K562 (cell line): ENCODE data around the gene TRPV5. TPM values are rescaled to one million over a fixed set of nuclear protein-coding genes. Genes with fewer than 3 reads are reported as not detected.

Experiments used
- ARID3A ChIP-seq: IDR thresholded peaks from 2 replicates; pipeline ENCODE4 v1.6.1; 2012; ENCODE audit warnings: low read depth, low read length, improper control_type of control experiment, borderline replicate concordance
- HNRNPLL ChIP-seq: fragments of 200-400 bp; formaldehyde crosslinking; IDR thresholded peaks from 2 replicates; pipeline ENCODE4 v1.6.1; 2017; ENCODE audit warnings: low read length, low read depth, mild to moderate bottlenecking; ENCODE audit not compliant: poor library complexity, severe bottlenecking
- IFI16 ChIP-seq: fragments of 250-450 bp; sonication (Bioruptor Pico); IDR thresholded peaks from 2 replicates; pipeline ENCODE4 v2.1.2; 2022; ENCODE audit warnings: mild to moderate bottlenecking, inconsistent platforms
- NCOR1 ChIP-seq: fragments of 450-650 bp; IDR thresholded peaks from 2 replicates; pipeline ENCODE4 v1.6.1; 2016; ENCODE audit warnings: mild to moderate bottlenecking, moderate library complexity
- SAFB2 ChIP-seq: fragments of 200-400 bp; formaldehyde crosslinking; IDR thresholded peaks from 2 replicates; pipeline ENCODE4 v1.6.1; 2018; ENCODE audit warnings: borderline replicate concordance, low read length, low read depth, moderate library complexity; ENCODE audit not compliant: severe bottlenecking
- U2AF2 ChIP-seq: fragments of 200-400 bp; formaldehyde crosslinking; optimal IDR thresholded peaks from 2 replicates; pipeline ENCODE3; 2017; ENCODE audit warnings: low read depth, mild to moderate bottlenecking, low read length
- ZNF668 ChIP-seq: fragments of 250-450 bp; sonication (Bioruptor Pico); IDR thresholded peaks from 2 replicates; pipeline ENCODE4 v1.8.0; 2022; ENCODE audit warnings: mild to moderate bottlenecking, inconsistent platforms
- ZNF830 ChIP-seq: fragments of 250-450 bp; sonication (Bioruptor Pico); IDR thresholded peaks from 2 replicates; pipeline ENCODE4 v1.5.0; 2021; ENCODE audit warnings: mild to moderate bottlenecking
- polyA plus RNA-seq, 8 experiments: library from polyadenylated mRNA; depleted of rRNA in 4 of 8; stranded (reverse) in 5 of 8; unstranded in 3 of 8; fragments of >200 nt; fragmentation: Nextera tagmentation in 2 of 8; fragmentation: Illumina TruSeq in 1 of 8; extraction: Ambion mirVana in 2 of 8; extraction: Trizol in 1 of 8; gene quantifications; 2 replicates each; pipeline versions ENCODE4 v1.2.1 to v1.2.3, GENCODE V29; 2011 to 2014; ENCODE audit warnings: inconsistent platforms in 1 of 8, missing spikeins in 1 of 8
- total RNA-seq, 7 experiments: library from RNA; depleted of rRNA in 6 of 7; stranded (reverse); fragments of >200 nt in 6 of 7; fragmentation: Illumina TruSeq in 2 of 7; extraction: Trizol in 2 of 7; gene quantifications; 2 replicates each; pipeline versions ENCODE4 v1.2.1 to v1.2.3, GENCODE V29; 2011 to 2021; ENCODE audit warnings: low replicate concordance in 1 of 7
- TF ChIP-seq, protein P1 (sequence below): sonication (generic); formaldehyde crosslinking; IDR thresholded peaks from 2 replicates; pipeline ENCODE4 v1.8.0; 2023; ENCODE audit warnings: missing genetic modification reagents, mild to moderate bottlenecking, borderline replicate concordance
- TF ChIP-seq, protein P2 (sequence below): sonication (generic); formaldehyde crosslinking; IDR thresholded peaks from 2 replicates; pipeline ENCODE4 v1.8.0; 2022; ENCODE audit warnings: mild to moderate bottlenecking, missing genetic modification reagents
- TF ChIP-seq, protein P3 (sequence below): fragments of 450-650 bp; IDR thresholded peaks from 2 replicates; pipeline ENCODE4 v1.6.1; 2016; ENCODE audit warnings: missing biosample characterization, missing genetic modification characterization
- TF ChIP-seq, protein P4 (sequence below): sonication (generic); formaldehyde crosslinking; IDR thresholded peaks from 2 replicates; pipeline ENCODE4 v1.8.0; 2022; ENCODE audit warnings: mild to moderate bottlenecking, missing genetic modification reagents

Gene TRPV5
- total and polyA plus RNA-seq, 9 of the 15 experiments (the other 6 are each of a cell fraction or from before 2014, with no cell fraction given) = not detected

- TF ChIP-seq, protein P1, sequence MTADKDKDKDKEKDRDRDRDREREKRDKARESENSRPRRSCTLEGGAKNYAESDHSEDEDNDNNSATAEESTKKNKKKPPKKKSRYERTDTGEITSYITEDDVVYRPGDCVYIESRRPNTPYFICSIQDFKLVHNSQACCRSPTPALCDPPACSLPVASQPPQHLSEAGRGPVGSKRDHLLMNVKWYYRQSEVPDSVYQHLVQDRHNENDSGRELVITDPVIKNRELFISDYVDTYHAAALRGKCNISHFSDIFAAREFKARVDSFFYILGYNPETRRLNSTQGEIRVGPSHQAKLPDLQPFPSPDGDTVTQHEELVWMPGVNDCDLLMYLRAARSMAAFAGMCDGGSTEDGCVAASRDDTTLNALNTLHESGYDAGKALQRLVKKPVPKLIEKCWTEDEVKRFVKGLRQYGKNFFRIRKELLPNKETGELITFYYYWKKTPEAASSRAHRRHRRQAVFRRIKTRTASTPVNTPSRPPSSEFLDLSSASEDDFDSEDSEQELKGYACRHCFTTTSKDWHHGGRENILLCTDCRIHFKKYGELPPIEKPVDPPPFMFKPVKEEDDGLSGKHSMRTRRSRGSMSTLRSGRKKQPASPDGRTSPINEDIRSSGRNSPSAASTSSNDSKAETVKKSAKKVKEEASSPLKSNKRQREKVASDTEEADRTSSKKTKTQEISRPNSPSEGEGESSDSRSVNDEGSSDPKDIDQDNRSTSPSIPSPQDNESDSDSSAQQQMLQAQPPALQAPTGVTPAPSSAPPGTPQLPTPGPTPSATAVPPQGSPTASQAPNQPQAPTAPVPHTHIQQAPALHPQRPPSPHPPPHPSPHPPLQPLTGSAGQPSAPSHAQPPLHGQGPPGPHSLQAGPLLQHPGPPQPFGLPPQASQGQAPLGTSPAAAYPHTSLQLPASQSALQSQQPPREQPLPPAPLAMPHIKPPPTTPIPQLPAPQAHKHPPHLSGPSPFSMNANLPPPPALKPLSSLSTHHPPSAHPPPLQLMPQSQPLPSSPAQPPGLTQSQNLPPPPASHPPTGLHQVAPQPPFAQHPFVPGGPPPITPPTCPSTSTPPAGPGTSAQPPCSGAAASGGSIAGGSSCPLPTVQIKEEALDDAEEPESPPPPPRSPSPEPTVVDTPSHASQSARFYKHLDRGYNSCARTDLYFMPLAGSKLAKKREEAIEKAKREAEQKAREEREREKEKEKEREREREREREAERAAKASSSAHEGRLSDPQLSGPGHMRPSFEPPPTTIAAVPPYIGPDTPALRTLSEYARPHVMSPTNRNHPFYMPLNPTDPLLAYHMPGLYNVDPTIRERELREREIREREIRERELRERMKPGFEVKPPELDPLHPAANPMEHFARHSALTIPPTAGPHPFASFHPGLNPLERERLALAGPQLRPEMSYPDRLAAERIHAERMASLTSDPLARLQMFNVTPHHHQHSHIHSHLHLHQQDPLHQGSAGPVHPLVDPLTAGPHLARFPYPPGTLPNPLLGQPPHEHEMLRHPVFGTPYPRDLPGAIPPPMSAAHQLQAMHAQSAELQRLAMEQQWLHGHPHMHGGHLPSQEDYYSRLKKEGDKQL (CRISPR knock-in tag) = no peak
- TF ChIP-seq, protein P2, sequence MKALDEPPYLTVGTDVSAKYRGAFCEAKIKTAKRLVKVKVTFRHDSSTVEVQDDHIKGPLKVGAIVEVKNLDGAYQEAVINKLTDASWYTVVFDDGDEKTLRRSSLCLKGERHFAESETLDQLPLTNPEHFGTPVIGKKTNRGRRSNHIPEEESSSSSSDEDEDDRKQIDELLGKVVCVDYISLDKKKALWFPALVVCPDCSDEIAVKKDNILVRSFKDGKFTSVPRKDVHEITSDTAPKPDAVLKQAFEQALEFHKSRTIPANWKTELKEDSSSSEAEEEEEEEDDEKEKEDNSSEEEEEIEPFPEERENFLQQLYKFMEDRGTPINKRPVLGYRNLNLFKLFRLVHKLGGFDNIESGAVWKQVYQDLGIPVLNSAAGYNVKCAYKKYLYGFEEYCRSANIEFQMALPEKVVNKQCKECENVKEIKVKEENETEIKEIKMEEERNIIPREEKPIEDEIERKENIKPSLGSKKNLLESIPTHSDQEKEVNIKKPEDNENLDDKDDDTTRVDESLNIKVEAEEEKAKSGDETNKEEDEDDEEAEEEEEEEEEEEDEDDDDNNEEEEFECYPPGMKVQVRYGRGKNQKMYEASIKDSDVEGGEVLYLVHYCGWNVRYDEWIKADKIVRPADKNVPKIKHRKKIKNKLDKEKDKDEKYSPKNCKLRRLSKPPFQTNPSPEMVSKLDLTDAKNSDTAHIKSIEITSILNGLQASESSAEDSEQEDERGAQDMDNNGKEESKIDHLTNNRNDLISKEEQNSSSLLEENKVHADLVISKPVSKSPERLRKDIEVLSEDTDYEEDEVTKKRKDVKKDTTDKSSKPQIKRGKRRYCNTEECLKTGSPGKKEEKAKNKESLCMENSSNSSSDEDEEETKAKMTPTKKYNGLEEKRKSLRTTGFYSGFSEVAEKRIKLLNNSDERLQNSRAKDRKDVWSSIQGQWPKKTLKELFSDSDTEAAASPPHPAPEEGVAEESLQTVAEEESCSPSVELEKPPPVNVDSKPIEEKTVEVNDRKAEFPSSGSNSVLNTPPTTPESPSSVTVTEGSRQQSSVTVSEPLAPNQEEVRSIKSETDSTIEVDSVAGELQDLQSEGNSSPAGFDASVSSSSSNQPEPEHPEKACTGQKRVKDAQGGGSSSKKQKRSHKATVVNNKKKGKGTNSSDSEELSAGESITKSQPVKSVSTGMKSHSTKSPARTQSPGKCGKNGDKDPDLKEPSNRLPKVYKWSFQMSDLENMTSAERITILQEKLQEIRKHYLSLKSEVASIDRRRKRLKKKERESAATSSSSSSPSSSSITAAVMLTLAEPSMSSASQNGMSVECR (CRISPR knock-in tag) = no peak
- TF ChIP-seq HNRNPLL (no peak), ZNF668 (CRISPR knock-in tag) (no peak), ARID3A (no peak), U2AF2 (no peak), ZNF830 (no peak), NCOR1 (0 out of 2 replicates have a peak, but pooled peaks have one; percentile 51), IFI16 (CRISPR knock-in tag) (no peak), SAFB2 (no peak)
- TF ChIP-seq, protein P3, sequence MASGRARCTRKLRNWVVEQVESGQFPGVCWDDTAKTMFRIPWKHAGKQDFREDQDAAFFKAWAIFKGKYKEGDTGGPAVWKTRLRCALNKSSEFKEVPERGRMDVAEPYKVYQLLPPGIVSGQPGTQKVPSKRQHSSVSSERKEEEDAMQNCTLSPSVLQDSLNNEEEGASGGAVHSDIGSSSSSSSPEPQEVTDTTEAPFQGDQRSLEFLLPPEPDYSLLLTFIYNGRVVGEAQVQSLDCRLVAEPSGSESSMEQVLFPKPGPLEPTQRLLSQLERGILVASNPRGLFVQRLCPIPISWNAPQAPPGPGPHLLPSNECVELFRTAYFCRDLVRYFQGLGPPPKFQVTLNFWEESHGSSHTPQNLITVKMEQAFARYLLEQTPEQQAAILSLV = no peak
- TF ChIP-seq, protein P4, sequence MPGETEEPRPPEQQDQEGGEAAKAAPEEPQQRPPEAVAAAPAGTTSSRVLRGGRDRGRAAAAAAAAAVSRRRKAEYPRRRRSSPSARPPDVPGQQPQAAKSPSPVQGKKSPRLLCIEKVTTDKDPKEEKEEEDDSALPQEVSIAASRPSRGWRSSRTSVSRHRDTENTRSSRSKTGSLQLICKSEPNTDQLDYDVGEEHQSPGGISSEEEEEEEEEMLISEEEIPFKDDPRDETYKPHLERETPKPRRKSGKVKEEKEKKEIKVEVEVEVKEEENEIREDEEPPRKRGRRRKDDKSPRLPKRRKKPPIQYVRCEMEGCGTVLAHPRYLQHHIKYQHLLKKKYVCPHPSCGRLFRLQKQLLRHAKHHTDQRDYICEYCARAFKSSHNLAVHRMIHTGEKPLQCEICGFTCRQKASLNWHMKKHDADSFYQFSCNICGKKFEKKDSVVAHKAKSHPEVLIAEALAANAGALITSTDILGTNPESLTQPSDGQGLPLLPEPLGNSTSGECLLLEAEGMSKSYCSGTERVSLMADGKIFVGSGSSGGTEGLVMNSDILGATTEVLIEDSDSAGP (CRISPR knock-in tag) = no peak
Measured at GRCh38 chr7:142964502-142965246, 31.1 kb upstream of the TRPV5 start (continued).
